ENCODE data around the gene SDR42E2. TPM values are rescaled to one million over a fixed set of nuclear protein-coding genes. Genes with fewer than 3 reads are reported as not detected.

Gene SDR42E2
- total RNA-seq, 1 donor from 2014 or later: not detected

GRCh38 chr16:22233037-22233372 is 70.7 kb downstream of the SDR42E2 start:
- H3K4me1 Mint-ChIP-seq: peaks cover 2% of the 10 kb centered on the region

GRCh38 chr16:22235839-22236745 is 73.8 kb downstream of the SDR42E2 start:
- Histone ChIP-seq H3K4me3 (no peak overlapping the region), H3K27me3 (no peaks in the 10 kb centered on the region), H3K9ac (no peak overlapping the region), H3K9me3 (ENCODE audit: low read depth) (no peaks in the 10 kb centered on the region), H3K4me2 (no peak overlapping the region), H3F3A (ENCODE audit: low read depth) (no peaks in the 10 kb centered on the region), H3K4me1 (no peaks in the 10 kb centered on the region), H3K79me2 (ENCODE audit: low read depth) (no peaks in the 10 kb centered on the region), H2AFZ (replicated peaks) (no peak overlapping the region), H3K36me3 (no peaks in the 10 kb centered on the region), H4K20me1 (ENCODE audit: low read depth) (no peaks in the 10 kb centered on the region), H3K27ac (no peak overlapping the region)
- H3K4me1 Mint-ChIP-seq: peaks cover 2% of the 10 kb centered on the region
- no peak overlapping the region for H3K4me3 Mint-ChIP-seq
- H3K27ac Mint-ChIP-seq: no peak overlapping the region
- H3K27me3 Mint-ChIP-seq (ENCODE audit: insufficient read depth, low read depth): no peaks in the 10 kb centered on the region
- DNase-seq (ENCODE audit: low spot score): no peak
- H3K36me3 Mint-ChIP-seq: peaks cover 3% of the 10 kb centered on the region
- TF ChIP-seq EZH2 (IDR thresholded peaks at IDR 0.05) (no peak), CTCF (IDR thresholded peaks at IDR 0.05) (no peak), EZH2phosphoT487 (IDR thresholded peaks at IDR 0.05) (no peak)
- H3K9me3 Mint-ChIP-seq: no peaks in the 10 kb centered on the region

More at GRCh38 chr16:22233037-22233372, 70.7 kb downstream of the SDR42E2 start:
- H3K27me3 Mint-ChIP-seq (ENCODE audit: insufficient read depth, low read depth): no peaks in the 10 kb centered on the region
- H3K27ac Mint-ChIP-seq: no peak overlapping the region
- no peak overlapping the region for H3K4me3 ChIP-seq
- H3K27ac ChIP-seq: no peak overlapping the region
- no peak overlapping the region for H3K4me3 Mint-ChIP-seq
- no peaks in the 10 kb centered on the region for H3K27me3 ChIP-seq
- H3K4me2 ChIP-seq: no peak overlapping the region
- H4K20me1 ChIP-seq (ENCODE audit: low read depth): no peaks in the 10 kb centered on the region
- no peak overlapping the region for H3K9ac ChIP-seq
- no peak for DNase-seq (ENCODE audit: low spot score)
- H3K9me3 Mint-ChIP-seq: no peaks in the 10 kb centered on the region
- peaks cover 5% of the 10 kb centered on the region for H3K36me3 Mint-ChIP-seq
- H3F3A ChIP-seq (ENCODE audit: low read depth): no peaks in the 10 kb centered on the region
- no peaks in the 10 kb centered on the region for H3K9me3 ChIP-seq (ENCODE audit: low read depth)
- TF ChIP-seq EZH2phosphoT487 (IDR thresholded peaks at IDR 0.05) (no peak), CTCF (IDR thresholded peaks at IDR 0.05) (no peak), EZH2 (IDR thresholded peaks at IDR 0.05) (no peak)
- no peak overlapping the region for H2AFZ ChIP-seq (replicated peaks)
- no peaks in the 10 kb centered on the region for H3K79me2 ChIP-seq (ENCODE audit: low read depth)
- no peaks in the 10 kb centered on the region for H3K4me1 ChIP-seq
- no peaks in the 10 kb centered on the region for H3K36me3 ChIP-seq

- Mint-ChIP-seq H3K36me3 (peaks cover 2% of the 10 kb centered on the region), H3K4me1 (no peaks in the 10 kb centered on the region), H3K4me3 (no peak overlapping the region), H3K27ac (no peak overlapping the region), H3K27me3 (ENCODE audit: insufficient read depth, low read depth) (no peaks in the 10 kb centered on the region), H3K9me3 (no peaks in the 10 kb centered on the region)
- no peak for DNase-seq (ENCODE audit: low spot score)
- H3K27me3 ChIP-seq: no peaks in the 10 kb centered on the region
- no peaks in the 10 kb centered on the region for H3K79me2 ChIP-seq (ENCODE audit: low read depth)
- no peak overlapping the region for H2AFZ ChIP-seq (replicated peaks)
- no peak overlapping the region for H3K4me2 ChIP-seq
- H3K9ac ChIP-seq: no peak overlapping the region
- no peaks in the 10 kb centered on the region for H3K36me3 ChIP-seq
- no peak overlapping the region for H3K27ac ChIP-seq
- H3F3A ChIP-seq (ENCODE audit: low read depth): no peaks in the 10 kb centered on the region
- no peaks in the 10 kb centered on the region for H3K4me1 ChIP-seq
- no peak overlapping the region for H3K4me3 ChIP-seq
- H4K20me1 ChIP-seq (ENCODE audit: low read depth): no peaks in the 10 kb centered on the region
- no peak for TF ChIP-seq EZH2phosphoT487 (IDR thresholded peaks at IDR 0.05)
- no peak for TF ChIP-seq CTCF (IDR thresholded peaks at IDR 0.05)
- TF ChIP-seq EZH2 (IDR thresholded peaks at IDR 0.05): no peak
- no peaks in the 10 kb centered on the region for H3K9me3 ChIP-seq (ENCODE audit: low read depth)
Measured at GRCh38 chr16:22239131-22239805, 77.0 kb downstream of the SDR42E2 start.
